Measurements from ENCODE around the gene PLEKHG5.

The PLEKHG5 gene

DNA sequence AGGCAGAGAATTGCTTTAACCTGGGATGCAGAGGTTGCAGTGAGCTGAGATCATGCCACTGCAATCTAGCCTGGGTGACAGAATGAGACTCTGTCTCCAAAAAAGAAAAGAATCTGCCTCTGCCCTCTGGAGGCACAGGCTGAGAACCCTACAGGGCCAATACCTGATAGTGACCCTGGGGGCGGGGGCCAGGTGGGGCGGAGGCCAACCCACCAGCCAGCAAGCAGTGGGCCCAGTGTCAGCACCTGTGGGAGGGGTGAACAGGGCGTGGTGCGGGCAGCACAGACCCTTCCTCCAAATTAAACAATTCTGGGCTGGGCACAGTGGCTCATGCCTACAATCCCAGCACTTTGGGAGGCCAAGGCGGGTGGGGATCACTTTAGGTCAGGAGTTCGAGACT is 19.0 kb upstream of the PLEKHG5 start:
- TF ChIP-seq, protein P1, sequence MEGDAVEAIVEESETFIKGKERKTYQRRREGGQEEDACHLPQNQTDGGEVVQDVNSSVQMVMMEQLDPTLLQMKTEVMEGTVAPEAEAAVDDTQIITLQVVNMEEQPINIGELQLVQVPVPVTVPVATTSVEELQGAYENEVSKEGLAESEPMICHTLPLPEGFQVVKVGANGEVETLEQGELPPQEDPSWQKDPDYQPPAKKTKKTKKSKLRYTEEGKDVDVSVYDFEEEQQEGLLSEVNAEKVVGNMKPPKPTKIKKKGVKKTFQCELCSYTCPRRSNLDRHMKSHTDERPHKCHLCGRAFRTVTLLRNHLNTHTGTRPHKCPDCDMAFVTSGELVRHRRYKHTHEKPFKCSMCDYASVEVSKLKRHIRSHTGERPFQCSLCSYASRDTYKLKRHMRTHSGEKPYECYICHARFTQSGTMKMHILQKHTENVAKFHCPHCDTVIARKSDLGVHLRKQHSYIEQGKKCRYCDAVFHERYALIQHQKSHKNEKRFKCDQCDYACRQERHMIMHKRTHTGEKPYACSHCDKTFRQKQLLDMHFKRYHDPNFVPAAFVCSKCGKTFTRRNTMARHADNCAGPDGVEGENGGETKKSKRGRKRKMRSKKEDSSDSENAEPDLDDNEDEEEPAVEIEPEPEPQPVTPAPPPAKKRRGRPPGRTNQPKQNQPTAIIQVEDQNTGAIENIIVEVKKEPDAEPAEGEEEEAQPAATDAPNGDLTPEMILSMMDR (IDR thresholded peaks at IDR 0.05; ENCODE audit: insufficient read depth, missing control alignments) = no peak
- DNase-seq (ENCODE audit: insufficient read length, low spot score) = no peak
- FAIRE-seq = no peak

DNA sequence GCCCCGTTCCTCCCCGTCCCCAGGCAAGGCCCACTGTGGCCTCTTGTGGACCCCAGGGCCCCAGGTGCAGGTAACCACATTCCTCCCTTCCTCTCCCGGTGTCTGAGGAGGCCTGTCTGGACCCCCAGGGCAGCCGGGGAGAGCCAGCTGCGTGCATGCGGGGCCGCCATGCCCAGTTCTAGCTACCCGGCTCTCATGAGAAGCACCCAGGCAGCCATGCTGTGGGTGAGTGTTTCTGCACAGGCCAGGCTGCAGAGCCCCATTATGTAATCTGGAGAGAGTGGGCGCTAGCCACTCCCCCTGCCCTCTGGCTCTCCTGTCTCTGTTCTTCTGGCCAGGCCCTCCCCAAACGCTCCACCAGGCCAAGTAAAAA is 18.4 kb upstream of the PLEKHG5 start:
- TF ChIP-seq, protein P1 (IDR thresholded peaks at IDR 0.05; ENCODE audit: insufficient read depth, missing control alignments) = no peak
- FAIRE-seq (no peak), DNase-seq (ENCODE audit: insufficient read length, low spot score) (no peak)

DNA sequence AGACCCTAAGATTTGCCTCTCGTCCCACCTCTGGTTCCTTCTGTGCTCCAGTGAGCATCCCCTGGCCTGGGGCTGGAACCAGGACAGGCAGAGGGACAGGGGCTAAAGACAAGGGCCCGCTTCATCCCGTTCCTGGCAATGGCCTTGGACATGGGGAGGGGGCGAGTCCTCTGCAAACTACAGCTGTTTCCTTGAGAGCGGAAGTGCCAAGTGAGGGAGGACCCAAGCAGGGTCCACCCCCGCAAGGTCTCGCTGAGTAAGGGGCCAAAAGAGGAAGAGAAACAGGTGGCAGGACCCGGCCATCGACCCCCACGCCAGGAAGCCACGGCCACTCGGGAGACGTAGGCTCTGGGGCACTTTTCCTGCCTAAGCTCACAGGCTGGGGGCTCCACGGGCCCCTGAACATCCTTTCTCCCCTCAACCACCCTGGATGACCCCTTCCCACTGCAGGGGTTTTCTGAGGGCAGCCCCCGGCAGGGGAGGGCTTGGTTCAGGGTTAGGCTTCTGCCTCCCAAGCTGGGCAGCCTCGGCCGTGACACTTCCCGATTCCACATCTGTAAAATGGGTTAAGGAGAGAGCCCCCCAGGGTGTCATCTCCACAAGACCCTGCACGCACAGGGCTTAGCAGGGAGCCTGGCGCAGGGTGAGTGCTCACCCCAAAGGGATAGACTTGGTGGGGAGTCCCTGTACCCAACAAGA is 17.9 kb upstream of the PLEKHG5 start:
- FAIRE-seq (no peak), DNase-seq (ENCODE audit: insufficient read length, low spot score) (no peak)
- TF ChIP-seq, protein P1 (IDR thresholded peaks at IDR 0.05; ENCODE audit: insufficient read depth, missing control alignments) = no peak

DNA sequence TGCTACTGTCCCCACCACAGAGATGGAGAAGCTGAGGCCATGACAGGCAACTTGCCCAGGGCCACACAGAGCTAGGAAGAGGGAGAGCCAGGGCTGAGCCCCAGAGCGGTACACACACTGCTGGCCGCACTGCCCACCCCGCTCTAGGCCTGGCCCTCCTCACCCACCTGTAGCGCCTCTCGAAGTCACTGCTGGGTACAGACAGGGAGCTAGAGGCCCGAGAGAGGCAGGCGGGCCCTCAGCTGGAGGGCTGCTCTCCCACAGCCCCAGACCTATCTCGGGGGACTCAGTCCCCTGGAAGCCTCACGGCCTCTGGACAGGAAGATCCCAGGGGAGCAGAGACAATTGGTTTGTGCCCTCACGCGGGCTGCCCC is 17.3 kb upstream of the PLEKHG5 start:
- no peak for DNase-seq (ENCODE audit: insufficient read length, low spot score)
- TF ChIP-seq, protein P1 (IDR thresholded peaks at IDR 0.05; ENCODE audit: insufficient read depth, missing control alignments) = no peak
- FAIRE-seq = no peak

DNA sequence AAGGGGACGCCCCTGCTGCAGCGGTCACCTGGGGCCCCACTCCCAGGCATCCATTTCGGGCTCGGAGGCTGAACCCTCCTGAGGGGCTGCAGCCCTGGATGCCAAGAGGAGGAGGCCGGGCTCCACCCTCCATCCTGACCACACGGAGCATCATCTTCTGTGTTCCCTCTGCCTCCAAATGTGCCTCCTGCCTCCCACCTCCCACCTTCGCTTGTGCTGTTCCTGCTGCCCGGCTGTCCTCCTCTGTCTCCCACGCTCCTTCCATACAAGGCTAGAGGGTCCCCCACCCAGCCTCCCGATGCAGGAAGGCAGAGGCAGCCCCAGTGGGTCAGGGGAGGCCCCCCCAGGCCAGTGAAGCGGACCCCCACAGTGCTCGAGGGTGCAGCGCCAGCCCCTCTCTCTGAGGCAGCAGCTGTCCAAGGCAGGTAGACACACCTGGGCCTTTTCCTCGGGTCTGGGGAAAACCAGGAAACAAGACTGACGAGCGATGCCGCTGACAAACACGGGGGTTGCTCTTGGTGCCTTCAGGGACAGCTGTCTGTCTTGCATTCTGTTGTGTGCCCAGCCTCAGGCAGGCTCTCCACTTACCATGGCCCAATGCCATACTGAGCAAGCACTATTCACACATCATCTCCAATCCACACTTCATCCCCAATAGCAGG is 16.8 kb upstream of the PLEKHG5 start:
- no peak for FAIRE-seq
- DNase-seq (ENCODE audit: insufficient read length, low spot score) = no peak
- TF ChIP-seq, protein P1 (IDR thresholded peaks at IDR 0.05; ENCODE audit: insufficient read depth, missing control alignments) = no peak

DNA sequence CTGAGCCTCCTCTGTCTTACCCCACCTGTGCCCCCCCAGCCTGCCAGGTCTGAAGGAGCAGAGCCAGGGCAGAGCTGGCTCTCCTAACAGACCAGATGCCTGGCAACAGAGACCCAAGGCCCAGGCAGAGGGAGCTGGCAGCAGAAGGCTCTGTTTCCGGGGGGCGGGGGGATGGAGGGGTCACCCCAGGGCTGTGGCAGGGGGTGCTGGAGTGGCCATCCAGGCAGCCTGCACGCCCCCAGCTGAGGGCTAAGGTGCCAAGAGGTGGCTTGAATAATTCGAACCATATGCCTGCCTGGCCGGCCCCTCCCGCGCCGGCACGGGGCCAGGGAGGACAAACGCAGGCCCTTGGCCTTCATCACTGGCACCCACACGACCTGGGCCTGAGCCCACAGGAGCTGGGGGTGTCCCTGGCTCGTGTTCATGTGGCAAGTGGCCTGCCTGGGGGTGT is 16.0 kb upstream of the PLEKHG5 start:
- no peak for FAIRE-seq
- TF ChIP-seq, protein P1 (IDR thresholded peaks at IDR 0.05; ENCODE audit: insufficient read depth, missing control alignments) = no peak
- DNase-seq (ENCODE audit: insufficient read length, low spot score) = no peak

DNA sequence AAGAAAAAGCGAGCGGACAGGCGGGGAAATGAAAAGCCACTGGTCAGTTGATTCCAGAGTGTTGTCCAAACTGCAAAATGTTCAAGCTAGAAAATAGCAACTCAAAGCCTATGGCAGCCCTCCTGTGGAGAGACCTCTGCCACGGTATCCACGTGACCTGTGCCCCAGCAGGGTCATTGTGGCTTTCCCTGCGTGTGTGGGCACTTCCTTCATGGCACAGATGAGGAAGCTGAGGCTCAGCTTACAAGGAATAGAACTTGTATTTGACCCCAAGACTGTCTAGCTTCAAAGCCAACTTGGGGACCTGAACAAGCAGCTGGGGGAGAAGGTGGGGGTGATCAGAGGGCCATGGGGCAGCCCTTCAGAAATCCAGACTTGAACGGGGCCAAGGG is 15.6 kb upstream of the PLEKHG5 start:
- DNase-seq (ENCODE audit: insufficient read length, low spot score) = no peak
- TF ChIP-seq, protein P1 (IDR thresholded peaks at IDR 0.05; ENCODE audit: insufficient read depth, missing control alignments) = no peak
- no peak for FAIRE-seq
